Skin epidermis (tissue), 12 donors: ENCODE results near the gene DERL2.
A peak's percentile ranks its signal among the peaks of the same experiment; 100 is the strongest.

Experiments
- H3K27ac ChIP-seq, 21 experiments: fragments of 200-600 bp; sonication (generic) in 11 of 21; one replicate each; pipeline ENCODE4 v1.5.0; 2020; ENCODE audit warnings: mild to moderate bottlenecking in 3 of 21, inconsistent platforms in 2 of 21, moderate library complexity in 2 of 21
- H3K4me3 ChIP-seq, 7 experiments: fragments of 200-600 bp; sonication (generic) in 2 of 7; one replicate each; pipeline ENCODE4 v1.5.0; 2020; ENCODE audit warnings: inconsistent platforms in 2 of 7, mild to moderate bottlenecking in 2 of 7, moderate library complexity in 1 of 7

The DERL2 gene

DNA sequence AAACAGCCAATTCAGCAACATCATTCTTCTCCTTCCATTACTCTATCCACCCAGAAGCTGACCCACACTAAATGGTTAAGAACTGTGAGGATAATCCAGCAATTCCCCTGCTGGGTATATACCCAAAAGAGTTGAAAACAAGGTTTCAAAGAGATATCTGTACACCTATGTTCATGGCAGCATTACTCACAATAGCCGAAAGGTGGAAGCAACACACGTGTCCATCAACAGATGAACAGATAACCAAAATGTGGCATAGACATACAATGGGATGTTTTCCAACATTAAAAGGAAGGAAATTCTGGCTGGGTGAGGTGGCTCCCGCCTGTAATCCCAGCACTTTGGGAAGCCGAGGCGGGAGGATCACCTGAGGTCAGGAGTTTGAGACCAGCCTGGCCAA is 20.3 kb upstream of the DERL2 start:
- no peak overlapping the region for H3K4me3 ChIP-seq

DNA sequence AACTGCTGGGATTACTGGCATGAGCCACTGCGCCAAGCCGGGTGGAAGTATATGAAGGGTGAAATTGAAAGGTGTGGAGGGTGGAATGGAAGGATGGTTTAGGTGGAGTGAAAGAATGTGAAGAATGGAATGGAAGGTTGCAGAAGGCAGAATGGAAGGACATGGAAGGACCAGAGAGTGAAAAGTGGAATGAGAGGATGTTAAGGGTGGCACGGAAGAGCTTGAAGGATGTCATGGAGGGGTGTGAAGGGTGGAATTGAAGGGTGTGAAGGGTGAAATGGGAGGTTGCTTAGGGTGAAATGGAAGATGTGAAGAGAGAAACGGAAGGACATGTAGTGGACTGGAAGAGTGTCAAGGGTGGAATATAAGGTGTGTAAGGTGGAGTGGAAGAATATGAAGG is 16.6 kb upstream of the DERL2 start:
- H3K4me3 ChIP-seq, result no peak overlapping the region
- no peak overlapping the region for H3K27ac ChIP-seq

More for the DNA sequence above, 20.3 kb upstream of the DERL2 start:
- H3K27ac ChIP-seq, result no peak overlapping the region

DNA sequence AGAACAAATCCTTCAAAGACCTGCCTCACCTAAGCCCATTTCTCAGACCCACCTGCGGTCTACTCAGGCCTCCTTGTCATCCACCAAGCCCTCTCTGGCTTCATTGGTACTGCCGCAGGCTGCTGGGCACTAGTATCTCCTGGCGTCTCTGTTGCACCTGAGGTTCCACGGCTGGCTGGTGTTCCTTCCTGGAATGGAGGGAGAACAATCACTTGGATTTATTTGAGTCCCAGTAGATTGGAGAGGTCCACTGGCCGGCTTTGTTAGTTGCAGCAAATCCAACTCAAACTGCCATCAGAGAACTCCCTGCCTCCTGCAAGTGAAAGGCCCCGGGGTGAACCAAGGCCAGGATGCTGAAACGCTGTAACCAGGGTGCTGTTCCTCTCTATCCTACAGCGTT is 15.7 kb upstream of the DERL2 start:
- Histone ChIP-seq H3K4me3 (no peak overlapping the region), H3K27ac (no peak overlapping the region)

DNA sequence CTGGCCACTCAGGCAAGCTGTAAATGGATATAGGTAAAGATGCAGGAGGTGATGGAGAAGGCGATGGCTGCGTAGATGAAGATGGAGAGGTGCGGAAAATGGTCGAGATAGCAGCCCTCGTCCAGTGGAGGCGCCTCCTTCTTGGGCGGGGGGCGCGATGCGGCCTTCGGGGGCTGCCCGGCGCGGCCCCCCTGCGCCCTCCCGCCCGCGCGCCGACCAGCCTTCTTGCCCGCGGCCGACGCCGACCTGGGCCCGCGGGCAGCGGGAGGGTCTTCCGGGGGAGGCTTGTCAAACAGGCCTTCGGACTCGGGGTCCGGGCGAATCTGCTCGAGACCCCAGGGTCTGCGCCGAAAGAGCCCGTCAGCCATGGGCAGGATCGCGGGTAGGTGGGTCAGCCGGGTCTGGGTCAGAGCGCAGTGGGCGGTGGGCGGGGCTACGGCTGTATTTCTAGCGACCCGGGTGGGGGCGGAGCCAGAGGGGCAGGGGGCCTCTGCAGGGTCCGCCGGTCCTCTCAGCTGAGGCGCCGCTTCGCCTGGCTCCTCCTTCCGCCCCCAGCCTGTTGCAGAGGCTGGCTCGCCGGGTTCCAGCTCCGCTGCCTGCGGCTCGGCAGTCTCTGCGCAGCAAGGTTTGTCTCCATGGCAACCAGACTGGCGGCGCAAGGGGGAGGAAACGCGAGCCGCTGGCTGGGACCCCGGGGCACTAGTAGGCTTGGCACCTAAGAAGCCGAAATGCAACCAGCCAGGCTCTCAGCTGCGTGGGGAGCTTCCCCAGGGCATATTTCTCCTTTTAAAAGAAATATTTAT is 14.8 kb upstream of the DERL2 start:
- Histone ChIP-seq H3K27ac (peak overlapping the region in 12 of 21 experiments; percentile 14 to 76 (median 54)), H3K4me3 (peak overlapping the region; percentile 23 to 60 (median 38))

DNA sequence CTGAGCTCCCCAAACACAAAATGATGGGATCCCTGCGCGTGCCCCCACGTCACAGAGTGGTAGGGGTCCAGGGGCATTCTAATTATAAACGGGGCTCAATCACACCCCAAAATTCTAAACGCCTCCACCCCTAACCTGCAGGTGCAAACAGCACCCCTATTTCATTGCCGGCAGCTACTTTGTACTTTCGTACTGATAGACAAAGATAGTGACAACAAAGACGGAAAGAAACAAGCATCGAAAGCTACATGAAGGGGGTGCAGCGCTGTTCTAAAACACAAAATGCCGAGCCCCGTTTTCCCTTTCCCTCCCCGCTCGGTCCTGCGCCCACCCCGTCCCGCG is 14.2 kb upstream of the DERL2 start:
- Histone ChIP-seq H3K4me3 (peak overlapping the region; percentile 23 to 60 (median 38)), H3K27ac (peak overlapping the region in 7 of 21 experiments; percentile 31 to 76 (median 58))

DNA sequence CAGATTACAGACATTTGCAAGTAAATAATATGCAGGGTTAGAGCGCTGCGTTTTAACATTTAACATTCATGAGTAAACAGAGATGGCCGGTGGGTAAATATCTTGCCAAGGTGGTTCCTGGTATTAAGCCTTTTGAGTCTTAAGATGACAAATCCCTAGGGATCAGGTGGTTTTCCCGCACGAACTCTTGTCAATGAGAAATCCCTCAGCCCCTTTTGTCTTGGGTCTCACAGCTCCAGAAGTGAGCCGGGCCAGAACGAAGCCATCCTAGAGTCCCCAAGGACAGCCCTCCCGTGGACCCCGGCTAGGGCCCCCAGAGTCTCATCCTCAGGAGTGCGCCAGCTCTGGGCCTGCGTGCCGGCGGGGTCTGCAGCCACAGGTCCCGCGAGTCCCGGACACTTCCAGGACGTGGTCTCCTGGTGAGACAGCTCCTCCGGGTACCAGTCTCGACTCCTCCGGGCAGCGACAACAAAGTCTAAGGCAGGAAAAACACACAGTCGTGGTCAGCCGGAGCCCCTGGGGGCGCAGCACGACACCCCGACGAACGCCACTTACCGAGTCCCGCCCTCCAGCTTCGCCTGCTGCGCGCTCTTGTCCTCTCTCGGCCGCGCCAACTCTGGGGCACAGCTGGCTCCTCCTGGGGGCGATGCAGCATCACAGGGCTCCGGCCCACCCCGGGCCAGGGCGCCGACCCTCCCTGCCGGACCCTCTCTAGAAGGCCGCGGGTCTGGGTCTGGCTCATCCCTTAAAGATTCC is 13.7 kb upstream of the DERL2 start:
- peak overlapping the region in 1 of 21 experiments; percentile 76 for H3K27ac ChIP-seq
- peak overlapping the region in 5 of 7 experiments; percentile 32 to 60 (median 45) for H3K4me3 ChIP-seq

DNA sequence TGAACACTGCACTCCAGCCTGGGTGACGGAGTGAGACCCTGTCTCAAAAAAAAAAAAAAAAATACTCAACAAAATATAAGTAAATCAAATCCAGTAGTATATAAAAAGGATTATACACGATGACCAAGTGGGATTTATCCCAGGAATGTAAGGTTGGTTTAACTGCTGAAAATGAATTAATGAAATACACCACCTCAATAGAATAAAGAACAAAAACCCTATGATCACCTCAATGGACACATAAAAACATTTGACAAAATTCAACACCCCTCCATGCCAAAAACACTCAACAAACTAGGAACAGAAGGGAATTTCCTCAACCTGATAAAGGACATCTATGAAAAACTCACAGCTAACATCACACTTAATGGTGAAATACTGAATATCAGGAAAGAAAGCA is 7.0 kb upstream of the DERL2 start:
- Histone ChIP-seq H3K27ac (no peak overlapping the region), H3K4me3 (no peak overlapping the region)

DNA sequence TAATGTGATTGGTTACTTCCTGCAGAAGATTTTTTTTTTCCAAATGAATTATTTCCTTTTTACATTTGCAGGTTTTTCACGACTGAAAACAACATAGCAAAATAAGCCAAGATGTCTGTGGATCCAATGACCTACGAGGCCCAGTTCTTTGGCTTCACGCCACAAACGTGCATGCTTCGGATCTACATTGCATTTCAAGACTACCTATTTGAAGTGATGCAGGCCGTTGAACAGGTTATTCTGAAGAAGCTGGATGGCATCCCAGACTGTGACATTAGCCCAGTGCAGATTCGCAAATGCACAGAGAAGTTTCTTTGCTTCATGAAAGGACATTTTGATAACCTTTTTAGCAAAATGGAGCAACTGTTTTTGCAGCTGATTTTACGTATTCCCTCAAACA is 2.8 kb upstream of the DERL2 start:
- no peak overlapping the region for H3K4me3 ChIP-seq

DNA sequence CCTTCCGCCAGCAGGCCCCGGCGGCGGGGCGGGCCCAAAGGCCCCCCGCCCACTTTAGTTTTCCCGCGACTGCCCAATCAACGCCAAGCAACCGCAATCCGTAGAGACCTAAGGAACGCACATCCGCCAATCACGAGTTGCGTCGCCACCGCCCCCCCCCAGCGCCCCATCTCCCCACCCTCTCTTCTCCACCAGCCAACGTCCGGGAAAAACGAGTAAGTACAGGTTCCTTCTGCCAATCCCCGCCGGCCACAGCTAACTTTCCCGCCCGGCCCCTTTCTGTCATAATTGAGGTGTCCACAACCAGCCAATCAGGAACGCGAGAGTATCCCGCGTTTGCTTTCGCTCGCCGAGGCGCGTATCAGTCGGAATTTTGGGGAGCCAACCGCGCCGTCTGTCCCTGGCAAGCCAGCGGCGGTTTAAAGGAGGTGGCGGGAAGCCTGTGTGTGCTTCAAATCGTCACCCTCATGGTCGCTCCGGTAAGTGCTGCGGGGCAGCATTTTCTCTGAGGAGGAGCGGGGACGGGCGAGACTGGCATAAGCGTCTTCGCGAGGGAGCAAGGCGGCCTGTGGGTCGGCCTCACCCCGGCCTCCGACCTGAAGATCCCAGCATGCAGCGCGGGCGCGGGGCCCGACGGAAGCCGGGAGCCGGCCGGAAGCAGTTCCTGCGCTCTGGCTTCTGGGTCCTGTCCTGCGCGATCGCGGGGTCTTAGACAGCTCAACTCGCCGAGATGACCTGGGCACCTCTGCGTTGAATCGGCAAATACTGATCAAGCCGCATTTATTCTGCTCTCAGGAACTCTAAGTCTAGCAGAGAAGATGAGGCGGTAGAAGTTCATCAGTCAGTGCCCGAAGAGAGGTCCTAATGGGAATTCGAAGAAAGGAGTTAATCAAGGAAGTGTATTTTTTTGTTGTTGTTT is 487 bp upstream of the DERL2 start, which contains the start of gene MIS12:
TSS of gene MIS12 (plus strand) at position 361 of the 919 bp plus-strand sequence. CDS start 2,297 bp downstream, outside the sequence.
- Histone ChIP-seq H3K27ac (peak within 1 kb of the TSS; percentile 81 to 99 (median 96)), H3K4me3 (peak within 1 kb of the TSS; percentile 76 to 97 (median 79))

More for the DNA sequence above, 2.8 kb upstream of the DERL2 start:
- H3K27ac ChIP-seq, result no peak overlapping the region

DNA sequence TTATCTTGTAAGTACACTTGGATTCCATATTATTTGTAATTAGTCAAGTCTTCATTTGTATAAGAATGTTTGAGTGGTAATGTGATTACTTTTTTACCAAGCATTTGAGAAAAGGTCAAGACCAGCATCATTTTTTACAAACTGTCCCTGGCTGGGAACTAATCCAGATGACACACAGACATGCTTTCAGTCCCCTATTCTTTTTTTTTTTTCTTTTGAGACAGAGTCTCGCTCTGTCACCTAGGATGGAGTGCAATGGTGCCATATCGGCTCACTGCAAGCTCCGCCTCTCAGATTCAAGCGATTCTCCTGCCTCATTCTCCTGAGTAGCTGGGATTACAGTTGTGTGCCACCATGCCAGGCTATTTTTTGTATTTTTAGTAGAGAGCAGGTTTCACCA is 4.5 kb downstream of the DERL2 start:
- no peak overlapping the region for H3K27ac ChIP-seq
- H3K4me3 ChIP-seq, result no peak overlapping the region

DNA sequence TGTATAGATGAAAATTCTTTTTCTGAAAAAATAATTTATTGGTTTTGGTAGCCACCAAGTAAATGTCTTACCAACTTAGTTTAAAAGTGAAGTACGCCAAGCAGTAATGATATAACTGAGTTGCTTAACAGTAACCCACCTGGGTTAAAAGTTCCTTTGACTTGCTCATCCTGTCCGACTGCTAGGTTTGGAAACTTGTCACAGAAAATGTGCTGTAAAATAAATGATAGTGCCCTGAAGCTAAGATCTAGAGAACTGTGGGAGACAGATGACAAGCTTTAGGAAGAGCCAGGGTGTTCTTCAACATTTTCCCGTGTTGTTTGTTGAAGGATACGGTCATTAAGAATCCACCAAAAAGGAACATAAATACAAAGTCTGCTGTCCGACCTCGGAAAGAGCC is 5.0 kb downstream of the DERL2 start:
- Histone ChIP-seq H3K4me3 (no peak overlapping the region), H3K27ac (no peak overlapping the region)

DNA sequence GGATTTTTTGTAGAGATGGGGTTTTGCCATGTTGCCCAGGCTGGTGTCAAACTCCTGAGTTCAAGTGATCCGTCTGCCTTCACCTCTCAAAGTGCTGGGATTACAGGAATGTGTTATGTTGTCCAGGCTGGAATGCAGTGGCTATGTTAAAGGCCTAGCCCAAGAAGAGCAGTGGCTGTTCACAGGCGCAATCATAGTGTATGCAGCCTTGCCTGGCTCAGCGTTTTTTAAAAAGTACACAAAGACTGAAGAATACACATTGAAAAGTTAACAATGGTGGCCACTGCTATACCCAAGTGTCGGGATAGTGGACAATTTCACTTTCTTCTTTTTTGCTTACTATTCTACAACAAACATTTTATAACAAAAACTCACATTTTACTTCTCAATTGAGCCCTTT is 7.0 kb downstream of the DERL2 start:
- H3K4me3 ChIP-seq, result no peak overlapping the region
- H3K27ac ChIP-seq, result no peak overlapping the region

DNA sequence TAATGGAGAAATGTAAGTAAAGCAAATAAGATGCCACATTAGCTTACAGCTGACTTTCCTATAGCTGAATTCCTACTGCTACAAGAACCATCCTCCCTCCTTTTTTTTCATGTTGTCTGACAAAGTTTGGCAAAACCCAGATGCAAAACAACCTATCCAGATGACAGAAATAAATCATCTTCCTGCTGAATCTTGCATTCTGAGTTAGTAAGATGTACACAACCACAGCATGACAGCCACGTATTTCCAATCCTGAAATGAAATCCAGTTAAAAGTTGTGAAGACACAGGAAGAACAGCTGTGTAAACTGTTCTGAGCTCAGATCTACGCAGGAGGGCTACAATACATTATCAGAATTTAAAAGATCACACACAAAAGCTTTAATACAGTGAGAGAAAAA is 12.1 kb downstream of the DERL2 start:
- Histone ChIP-seq H3K4me3 (no peak overlapping the region), H3K27ac (no peak overlapping the region)

DNA sequence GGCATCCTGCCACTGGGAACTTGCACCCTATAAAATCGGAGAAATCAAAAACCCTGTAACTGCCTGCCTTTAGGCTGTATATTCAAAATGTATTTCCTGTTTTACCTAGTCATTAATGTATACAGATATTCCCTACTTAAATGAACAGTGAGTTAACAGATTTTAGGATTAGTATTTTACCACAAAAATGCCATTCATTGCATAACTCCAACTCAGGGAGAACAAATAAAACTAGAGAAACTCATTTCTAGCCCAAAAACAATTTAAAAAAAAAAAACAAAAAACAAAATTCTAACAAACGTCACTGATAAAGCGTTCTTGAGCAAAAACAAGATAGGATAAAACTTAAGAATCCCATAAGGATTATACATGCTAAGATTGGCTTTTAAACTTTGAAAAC is 13.5 kb downstream of the DERL2 start:
- no peak overlapping the region for H3K4me3 ChIP-seq
- H3K27ac ChIP-seq, result no peak overlapping the region

DNA sequence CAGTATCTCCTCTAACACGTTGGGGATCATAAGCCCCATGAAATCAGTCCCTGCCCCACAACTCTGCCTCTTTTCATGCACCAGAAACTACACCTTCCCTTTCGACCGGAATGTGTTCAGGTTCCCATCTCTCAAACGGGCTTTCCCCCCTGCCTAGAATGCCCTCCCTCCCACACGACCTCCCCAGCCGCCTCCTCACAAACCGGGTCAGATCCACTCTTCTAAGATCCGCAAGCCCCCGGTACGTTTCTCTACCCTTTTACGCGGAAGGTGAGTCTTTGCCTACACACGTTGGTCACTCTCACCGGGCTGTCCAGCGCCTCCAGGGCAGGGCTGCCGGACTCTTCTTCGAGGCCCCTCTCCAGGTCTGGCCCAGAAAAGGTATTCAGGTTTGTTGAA is 17.9 kb downstream of the DERL2 start:
- Histone ChIP-seq H3K27ac (peak overlapping the region in 19 of 21 experiments; percentile 53 to 88 (median 80)), H3K4me3 (peak overlapping the region; percentile 81 to 98 (median 95))

DNA sequence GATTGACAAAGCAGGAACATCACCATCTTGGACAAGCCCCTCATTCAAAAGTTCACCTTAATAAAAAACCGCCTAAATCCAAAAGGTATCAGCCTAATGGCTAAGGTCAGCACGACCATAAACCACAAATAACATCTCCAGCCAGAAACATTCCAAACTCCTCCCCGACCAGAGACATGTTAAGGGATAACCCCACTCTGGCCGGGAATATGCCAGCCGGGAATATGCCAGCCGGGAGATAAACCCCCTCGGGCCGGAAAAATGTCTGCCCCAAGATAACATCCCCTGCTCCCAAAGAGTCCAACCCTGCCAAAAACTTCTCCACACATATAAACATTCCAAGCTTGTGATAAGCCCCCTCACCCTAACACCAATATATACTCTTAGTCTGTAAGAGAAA is 18.6 kb downstream of the DERL2 start:
- Histone ChIP-seq H3K27ac (peak overlapping the region in 3 of 21 experiments; percentile 78 to 81 (median 80)), H3K4me3 (peak overlapping the region; percentile 81 to 98 (median 95))

DNA sequence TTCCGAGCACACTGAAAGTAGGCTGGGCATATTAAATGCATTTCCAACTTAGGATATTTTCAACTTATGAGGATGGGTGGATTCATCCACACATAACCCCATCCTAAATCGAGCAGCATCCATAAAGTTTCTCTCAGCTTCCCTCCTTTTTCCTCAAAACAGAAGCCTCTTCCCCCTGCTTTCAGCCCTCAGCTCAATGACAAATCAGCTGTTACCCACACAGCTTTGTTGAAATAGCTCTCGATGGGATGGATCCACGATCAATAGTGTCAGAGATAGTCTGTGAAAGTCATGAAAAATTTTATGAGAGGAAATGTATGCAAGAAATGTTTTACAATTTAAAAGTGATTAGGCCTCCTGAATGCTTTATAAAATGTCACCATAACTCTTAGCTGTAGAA is 19.7 kb downstream of the DERL2 start:
- Histone ChIP-seq H3K4me3 (no peak overlapping the region), H3K27ac (no peak overlapping the region)

DNA sequence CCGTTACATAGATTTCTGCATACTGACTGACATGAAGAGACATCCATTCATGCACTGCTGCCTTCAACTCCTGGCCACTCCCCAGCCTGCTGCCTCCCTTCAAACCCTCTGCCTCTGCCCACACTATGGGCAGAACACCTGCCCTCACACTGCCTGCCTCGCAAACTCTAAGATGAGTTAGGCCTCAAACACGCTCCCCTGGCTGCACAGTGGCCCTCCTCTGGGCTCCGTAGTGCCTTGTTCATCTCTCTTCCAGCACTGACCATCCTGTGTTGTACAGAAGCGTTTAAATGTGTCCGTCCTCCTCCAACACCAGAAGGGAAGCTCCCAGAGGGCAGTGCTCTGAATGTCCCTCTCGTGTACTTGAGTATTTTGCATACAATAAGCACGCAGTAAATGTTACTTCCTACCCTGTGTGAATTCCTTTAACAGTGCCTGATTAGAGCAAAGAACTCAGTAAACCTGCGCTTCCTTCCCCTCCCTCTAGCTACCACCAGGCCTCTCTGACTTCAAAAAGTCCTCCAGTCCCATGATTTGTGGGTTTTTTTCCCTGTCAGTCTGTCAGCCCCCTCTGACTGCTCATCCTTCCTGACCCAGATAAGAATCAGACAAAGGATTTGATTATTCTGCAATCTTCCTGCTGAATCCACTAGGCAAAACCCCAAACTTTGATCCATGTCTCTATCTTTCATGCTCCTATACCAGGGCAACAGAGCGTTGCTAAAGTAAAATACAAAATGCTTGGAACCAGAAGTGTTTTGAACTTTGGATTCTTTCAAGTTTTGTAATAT is 21.1 kb downstream of the DERL2 start:
- Histone ChIP-seq H3K27ac (no peak overlapping the region), H3K4me3 (no peak overlapping the region)

DNA sequence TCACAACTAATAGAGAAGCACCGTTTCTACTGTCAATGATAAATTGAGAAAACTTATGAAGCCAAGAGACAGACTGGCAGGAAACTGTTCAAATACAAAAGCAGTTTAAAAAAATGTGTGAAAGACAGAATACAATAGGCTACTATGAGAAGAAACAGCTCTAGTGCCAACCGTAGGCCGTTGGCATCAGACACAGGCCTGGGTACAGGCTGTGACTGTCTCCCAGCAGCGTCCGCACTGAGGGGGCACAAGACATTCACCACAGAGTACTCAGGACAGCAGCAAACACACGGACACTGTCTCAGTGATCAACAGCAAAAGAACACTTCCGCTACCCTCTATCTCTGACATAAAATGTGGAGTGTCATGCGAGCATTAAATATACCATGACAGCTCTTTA is 39.2 kb downstream of the DERL2 start:
- no peak overlapping the region for H3K27ac ChIP-seq
- H3K4me3 ChIP-seq, result no peak overlapping the region
